ENCODE measurements around the gene GAB3.

DNA sequence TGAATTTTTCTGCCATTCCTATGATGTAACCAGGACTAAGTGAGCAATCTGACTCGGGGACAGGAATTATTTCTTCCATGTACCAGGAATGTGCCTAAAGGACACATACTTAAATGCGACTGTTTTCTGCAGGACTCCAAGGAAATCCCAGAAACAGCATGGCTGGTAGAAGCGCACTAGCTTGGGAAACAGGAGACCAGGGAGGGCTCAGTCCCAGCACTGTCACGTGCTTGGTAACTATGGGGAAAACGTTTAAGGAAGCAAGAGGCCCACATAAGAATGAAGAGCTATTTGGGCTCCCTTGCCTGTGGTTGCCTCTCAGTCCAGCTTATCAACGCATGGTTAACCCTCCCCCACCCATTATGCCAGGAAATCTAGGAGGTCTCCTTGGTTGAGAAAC is 34.8 kb upstream of the GAB3 start:
- TF ChIP-seq, protein P1, sequence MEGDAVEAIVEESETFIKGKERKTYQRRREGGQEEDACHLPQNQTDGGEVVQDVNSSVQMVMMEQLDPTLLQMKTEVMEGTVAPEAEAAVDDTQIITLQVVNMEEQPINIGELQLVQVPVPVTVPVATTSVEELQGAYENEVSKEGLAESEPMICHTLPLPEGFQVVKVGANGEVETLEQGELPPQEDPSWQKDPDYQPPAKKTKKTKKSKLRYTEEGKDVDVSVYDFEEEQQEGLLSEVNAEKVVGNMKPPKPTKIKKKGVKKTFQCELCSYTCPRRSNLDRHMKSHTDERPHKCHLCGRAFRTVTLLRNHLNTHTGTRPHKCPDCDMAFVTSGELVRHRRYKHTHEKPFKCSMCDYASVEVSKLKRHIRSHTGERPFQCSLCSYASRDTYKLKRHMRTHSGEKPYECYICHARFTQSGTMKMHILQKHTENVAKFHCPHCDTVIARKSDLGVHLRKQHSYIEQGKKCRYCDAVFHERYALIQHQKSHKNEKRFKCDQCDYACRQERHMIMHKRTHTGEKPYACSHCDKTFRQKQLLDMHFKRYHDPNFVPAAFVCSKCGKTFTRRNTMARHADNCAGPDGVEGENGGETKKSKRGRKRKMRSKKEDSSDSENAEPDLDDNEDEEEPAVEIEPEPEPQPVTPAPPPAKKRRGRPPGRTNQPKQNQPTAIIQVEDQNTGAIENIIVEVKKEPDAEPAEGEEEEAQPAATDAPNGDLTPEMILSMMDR (IDR thresholded peaks at IDR 0.05), result no peak
- TF ChIP-seq, protein P2, sequence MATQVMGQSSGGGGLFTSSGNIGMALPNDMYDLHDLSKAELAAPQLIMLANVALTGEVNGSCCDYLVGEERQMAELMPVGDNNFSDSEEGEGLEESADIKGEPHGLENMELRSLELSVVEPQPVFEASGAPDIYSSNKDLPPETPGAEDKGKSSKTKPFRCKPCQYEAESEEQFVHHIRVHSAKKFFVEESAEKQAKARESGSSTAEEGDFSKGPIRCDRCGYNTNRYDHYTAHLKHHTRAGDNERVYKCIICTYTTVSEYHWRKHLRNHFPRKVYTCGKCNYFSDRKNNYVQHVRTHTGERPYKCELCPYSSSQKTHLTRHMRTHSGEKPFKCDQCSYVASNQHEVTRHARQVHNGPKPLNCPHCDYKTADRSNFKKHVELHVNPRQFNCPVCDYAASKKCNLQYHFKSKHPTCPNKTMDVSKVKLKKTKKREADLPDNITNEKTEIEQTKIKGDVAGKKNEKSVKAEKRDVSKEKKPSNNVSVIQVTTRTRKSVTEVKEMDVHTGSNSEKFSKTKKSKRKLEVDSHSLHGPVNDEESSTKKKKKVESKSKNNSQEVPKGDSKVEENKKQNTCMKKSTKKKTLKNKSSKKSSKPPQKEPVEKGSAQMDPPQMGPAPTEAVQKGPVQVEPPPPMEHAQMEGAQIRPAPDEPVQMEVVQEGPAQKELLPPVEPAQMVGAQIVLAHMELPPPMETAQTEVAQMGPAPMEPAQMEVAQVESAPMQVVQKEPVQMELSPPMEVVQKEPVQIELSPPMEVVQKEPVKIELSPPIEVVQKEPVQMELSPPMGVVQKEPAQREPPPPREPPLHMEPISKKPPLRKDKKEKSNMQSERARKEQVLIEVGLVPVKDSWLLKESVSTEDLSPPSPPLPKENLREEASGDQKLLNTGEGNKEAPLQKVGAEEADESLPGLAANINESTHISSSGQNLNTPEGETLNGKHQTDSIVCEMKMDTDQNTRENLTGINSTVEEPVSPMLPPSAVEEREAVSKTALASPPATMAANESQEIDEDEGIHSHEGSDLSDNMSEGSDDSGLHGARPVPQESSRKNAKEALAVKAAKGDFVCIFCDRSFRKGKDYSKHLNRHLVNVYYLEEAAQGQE (IDR thresholded peaks at IDR 0.05), result no peak

Data from A549 (cell line).